Fibroblast of lung (primary cell): ENCODE measurements around the gene SORBS1. TPM values are rescaled to one million over a fixed set of nuclear protein-coding genes. Genes with fewer than 3 reads are reported as not detected.

Source experiments
- DNase-seq, 2 donors: peaks; one replicate each; pipeline versions ENCODE4 v3.0.0 to v3.0.0-alpha.2; 2010; ENCODE audit warnings: low read depth in 2 of 2
- H2AFZ ChIP-seq: 2 replicates; pipeline ENCODE4 v1.5.1; 2012; ENCODE audit warnings: low read length, control low read depth, inconsistent platforms
- H3K27ac ChIP-seq: 2 replicates; pipeline ENCODE4 v1.5.1; 2011; ENCODE audit warnings: low read length, control low read depth; ENCODE audit not compliant: insufficient read depth
- H3K27me3 ChIP-seq: 2 replicates; pipeline ENCODE4 v1.5.1; 2011; ENCODE audit warnings: mild to moderate bottlenecking, low read length; ENCODE audit not compliant: control insufficient read depth, insufficient read depth
- H3K36me3 ChIP-seq: 2 replicates; pipeline ENCODE4 v1.5.1; 2011; ENCODE audit warnings: low read length; ENCODE audit not compliant: control insufficient read depth, insufficient read depth
- H3K4me1 ChIP-seq: 2 replicates; pipeline ENCODE4 v1.5.1; 2011; ENCODE audit warnings: low read length; ENCODE audit not compliant: control insufficient read depth, insufficient read depth; ENCODE audit errors: extremely low read depth
- H3K4me2 ChIP-seq: 2 replicates; pipeline ENCODE4 v1.5.1; 2011; ENCODE audit warnings: low read length, control low read depth; ENCODE audit not compliant: insufficient read depth; ENCODE audit errors: extremely low read depth
- H3K4me3 ChIP-seq, 4 experiments: fragments of 200-600 bp in 1 of 4; sonication (generic) in 1 of 4; replicated peaks in 1 of 4; 2 replicates each; pipeline ENCODE4 v1.5.1; 2011 to 2016; ENCODE audit warnings: low read length in 4 of 4, low read depth in 3 of 4, mild to moderate bottlenecking in 3 of 4, control low read depth in 2 of 4, inconsistent platforms in 1 of 4, mixed read lengths in 1 of 4; ENCODE audit not compliant: insufficient read depth in 1 of 4; ENCODE audit errors: control extremely low read depth in 1 of 4
- H3K79me2 ChIP-seq: 2 replicates; pipeline ENCODE4 v1.5.1; 2012; ENCODE audit warnings: mild to moderate bottlenecking, low read length, inconsistent platforms; ENCODE audit not compliant: control insufficient read depth, insufficient read depth
- H3K9ac ChIP-seq: 2 replicates; pipeline ENCODE4 v1.5.1; 2011; ENCODE audit warnings: mild to moderate bottlenecking, low read length, control low read depth; ENCODE audit not compliant: insufficient read depth
- H3K9me3 ChIP-seq: 2 replicates; pipeline ENCODE4 v1.5.1; 2012; ENCODE audit warnings: low read depth, low read length; ENCODE audit not compliant: control insufficient read depth, insufficient read depth
- H4K20me1 ChIP-seq: 2 replicates; pipeline ENCODE4 v1.5.1; 2011; ENCODE audit warnings: low read length; ENCODE audit not compliant: control insufficient read depth, insufficient read depth; ENCODE audit errors: extremely low read depth
- EZH2 ChIP-seq: IDR thresholded peaks from 2 replicates; pipeline ENCODE4 v1.5.1; 2012; ENCODE audit warnings: low read length, control low read depth, mild to moderate bottlenecking; ENCODE audit errors: missing control alignments
- polyA plus RNA-seq, 2 donors: library from polyadenylated mRNA; depleted of rRNA in 1 of 2; stranded (reverse) in 1 of 2; unstranded in 1 of 2; fragments of >200 nt; gene quantifications; 2 replicates each; pipeline ENCODE4 v1.2.1, GENCODE V29; 2011 to 2012; ENCODE audit warnings: missing spikeins in 1 of 2
- total RNA-seq: library from RNA; depleted of rRNA; stranded (reverse); fragments of >200 nt; gene quantifications from 2 replicates; pipeline ENCODE4 v1.2.1, GENCODE V29; 2014
- TF ChIP-seq, protein P1 (sequence below), 2 donors: IDR thresholded peaks in 1 of 2; conservative IDR thresholded peaks in 1 of 2; 1 replicate in 1 of 2; 2 replicates in 1 of 2; pipeline ENCODE4 v1.5.1; 2011 to 2012; ENCODE audit warnings: low read length in 2 of 2, control low read depth in 1 of 2, inconsistent platforms in 1 of 2, low read depth in 1 of 2, mild to moderate bottlenecking in 1 of 2

SORBS1 gene
- total and polyA plus RNA-seq, 2 donors (not counting 1 experiment from before 2014, with no cell fraction given), result 0.33 to 0.50 TPM

DNA sequence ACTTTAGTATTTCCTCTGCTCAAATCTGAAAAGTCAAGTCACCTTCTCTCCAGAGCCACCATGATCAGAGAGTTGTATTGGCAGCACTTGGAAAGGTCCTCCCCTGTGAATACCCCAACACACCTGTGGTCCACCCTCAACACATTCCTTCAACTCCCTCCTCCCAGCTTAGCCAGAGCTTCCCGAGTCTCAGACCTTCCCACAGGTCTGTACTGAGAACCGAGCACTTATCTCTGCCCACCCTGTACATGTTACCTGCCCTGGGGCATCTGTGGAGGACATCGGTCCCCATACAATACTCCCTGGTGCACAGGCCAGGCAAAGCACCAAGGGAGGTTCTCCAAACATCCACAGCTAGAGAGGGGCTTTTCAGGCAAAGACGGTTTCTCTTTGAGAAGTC lies 30.6 kb downstream of the SORBS1 start:
- Histone ChIP-seq H3K4me1 (no peaks in the 10 kb centered on the region), H3K36me3 (no peaks in the 10 kb centered on the region), H3K9ac (no peak overlapping the region), H3K4me3 (no peak overlapping the region), H3K9me3 (no peaks in the 10 kb centered on the region), H2AFZ (no peak overlapping the region), H3K27me3 (no peaks in the 10 kb centered on the region), H3K4me2 (no peak overlapping the region), H4K20me1 (no peaks in the 10 kb centered on the region), H3K79me2 (no peaks in the 10 kb centered on the region), H3K27ac (no peak overlapping the region)
- TF ChIP-seq, protein P1, sequence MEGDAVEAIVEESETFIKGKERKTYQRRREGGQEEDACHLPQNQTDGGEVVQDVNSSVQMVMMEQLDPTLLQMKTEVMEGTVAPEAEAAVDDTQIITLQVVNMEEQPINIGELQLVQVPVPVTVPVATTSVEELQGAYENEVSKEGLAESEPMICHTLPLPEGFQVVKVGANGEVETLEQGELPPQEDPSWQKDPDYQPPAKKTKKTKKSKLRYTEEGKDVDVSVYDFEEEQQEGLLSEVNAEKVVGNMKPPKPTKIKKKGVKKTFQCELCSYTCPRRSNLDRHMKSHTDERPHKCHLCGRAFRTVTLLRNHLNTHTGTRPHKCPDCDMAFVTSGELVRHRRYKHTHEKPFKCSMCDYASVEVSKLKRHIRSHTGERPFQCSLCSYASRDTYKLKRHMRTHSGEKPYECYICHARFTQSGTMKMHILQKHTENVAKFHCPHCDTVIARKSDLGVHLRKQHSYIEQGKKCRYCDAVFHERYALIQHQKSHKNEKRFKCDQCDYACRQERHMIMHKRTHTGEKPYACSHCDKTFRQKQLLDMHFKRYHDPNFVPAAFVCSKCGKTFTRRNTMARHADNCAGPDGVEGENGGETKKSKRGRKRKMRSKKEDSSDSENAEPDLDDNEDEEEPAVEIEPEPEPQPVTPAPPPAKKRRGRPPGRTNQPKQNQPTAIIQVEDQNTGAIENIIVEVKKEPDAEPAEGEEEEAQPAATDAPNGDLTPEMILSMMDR (conservative IDR thresholded peaks at IDR 0.05 in 1 of 2, IDR thresholded peaks at IDR 0.05 in 1 of 2; ENCODE audit: low read depth in 1 of 2, low read length in 2 of 2), result no peak
- TF ChIP-seq EZH2, result no peak
- DNase-seq, result no peak

DNA sequence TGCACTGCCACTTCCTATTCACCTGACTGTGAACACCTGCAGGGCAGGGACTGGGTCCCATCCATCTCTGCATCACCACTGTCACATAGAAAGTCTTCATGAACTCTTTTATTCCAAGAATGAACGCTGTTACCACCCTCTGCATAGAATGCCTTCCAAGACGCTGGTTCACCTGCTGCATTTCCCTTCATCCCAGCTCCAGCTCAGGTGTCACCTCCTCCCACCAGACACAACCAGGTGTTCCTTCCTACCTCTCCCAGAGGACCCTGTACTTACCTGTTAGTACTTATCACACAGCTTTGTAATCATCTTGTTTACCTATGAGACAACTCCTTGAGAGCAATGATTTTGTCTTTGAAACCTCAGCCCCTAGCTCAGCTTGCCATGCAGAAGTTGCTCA lies 31.1 kb downstream of the SORBS1 start:
- no peak for DNase-seq
- Histone ChIP-seq H4K20me1 (no peaks in the 10 kb centered on the region), H3K4me2 (no peak overlapping the region), H3K9me3 (no peaks in the 10 kb centered on the region), H3K79me2 (no peaks in the 10 kb centered on the region), H3K36me3 (no peaks in the 10 kb centered on the region), H3K27me3 (no peaks in the 10 kb centered on the region), H3K9ac (no peak overlapping the region), H3K4me1 (no peaks in the 10 kb centered on the region), H3K27ac (no peak overlapping the region), H2AFZ (no peak overlapping the region), H3K4me3 (no peak overlapping the region)
- TF ChIP-seq, protein P1 (conservative IDR thresholded peaks at IDR 0.05 in 1 of 2, IDR thresholded peaks at IDR 0.05 in 1 of 2; ENCODE audit: low read depth in 1 of 2, low read length in 2 of 2), result no peak

DNA sequence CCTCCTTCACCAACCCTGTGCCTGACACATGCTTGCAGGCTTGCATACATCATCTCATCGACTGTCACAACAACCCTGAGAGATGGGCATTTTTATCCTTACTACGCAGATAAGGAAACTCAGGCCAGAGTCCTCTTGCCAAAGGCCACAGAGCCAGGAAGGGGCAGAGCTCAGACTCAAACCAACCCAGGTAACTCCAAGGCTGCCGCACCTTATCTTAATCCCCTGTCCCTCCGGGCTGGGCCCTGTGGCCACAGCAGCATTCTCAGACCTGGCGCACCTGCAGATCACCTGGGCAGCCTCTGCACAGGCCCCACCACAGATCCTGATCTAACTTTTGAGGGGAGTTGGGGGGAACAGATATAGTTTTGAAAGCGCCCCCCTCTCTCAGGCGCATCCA lies 35.1 kb downstream of the SORBS1 start:
- Histone ChIP-seq H3K36me3 (no peaks in the 10 kb centered on the region), H3K4me3 (no peak overlapping the region), H3K27ac (no peak overlapping the region), H4K20me1 (no peaks in the 10 kb centered on the region), H3K79me2 (no peaks in the 10 kb centered on the region), H3K4me2 (no peak overlapping the region), H3K9ac (no peak overlapping the region), H3K4me1 (no peaks in the 10 kb centered on the region), H2AFZ (no peak overlapping the region), H3K9me3 (no peaks in the 10 kb centered on the region), H3K27me3 (no peaks in the 10 kb centered on the region)
- no peak for TF ChIP-seq EZH2
- TF ChIP-seq, protein P1 (conservative IDR thresholded peaks at IDR 0.05 in 1 of 2, IDR thresholded peaks at IDR 0.05 in 1 of 2; ENCODE audit: low read depth in 1 of 2, low read length in 2 of 2), result no peak
- no peak for DNase-seq
